IPS-20b (cell line): ENCODE data around the gene DOK6.

ENCODE experiments used
- H3K27ac ChIP-seq: one replicate; pipeline ENCODE4 v1.5.1; 2013; ENCODE audit warnings: low read length
- H3K27me3 ChIP-seq: 2 replicates; pipeline ENCODE4 v1.6.1; 2013; ENCODE audit warnings: mild to moderate bottlenecking, low read length, inconsistent platforms; ENCODE audit not compliant: insufficient read depth
- H3K36me3 ChIP-seq: 2 replicates; pipeline ENCODE4 v1.6.1; 2013; ENCODE audit warnings: low read depth, mild to moderate bottlenecking, inconsistent platforms, low read length, moderate library complexity; ENCODE audit not compliant: insufficient read depth
- H3K4me1 ChIP-seq: 2 replicates; pipeline ENCODE4 v1.6.1; 2013; ENCODE audit warnings: mild to moderate bottlenecking, control low read depth, inconsistent platforms, low read length, moderate library complexity; ENCODE audit not compliant: insufficient read depth
- H3K4me3 ChIP-seq: 2 replicates; pipeline ENCODE4 v1.5.1; 2013; ENCODE audit warnings: mild to moderate bottlenecking, low read length, inconsistent platforms
- H3K9ac ChIP-seq: 2 replicates; pipeline ENCODE4 v1.6.1; 2013; ENCODE audit warnings: low read depth, mild to moderate bottlenecking, inconsistent platforms, low read length, moderate library complexity
- H3K9me3 ChIP-seq: 2 replicates; pipeline ENCODE4 v1.6.1; 2013; ENCODE audit warnings: mild to moderate bottlenecking, low read depth, low read length, inconsistent platforms; ENCODE audit not compliant: insufficient read depth

DOK6 gene

GRCh38 chr18:69784815-69785214 lies 384.1 kb downstream of the DOK6 start:
- Histone ChIP-seq H3K4me3 (no peak overlapping the region), H3K27me3 (no peaks in the 10 kb centered on the region), H3K27ac (no peak overlapping the region), H3K36me3 (no peaks in the 10 kb centered on the region), H3K4me1 (no peaks in the 10 kb centered on the region), H3K9ac (no peak overlapping the region), H3K9me3 (no peaks in the 10 kb centered on the region)

- no peak overlapping the region for H3K27ac ChIP-seq
- no peak overlapping the region for H3K4me3 ChIP-seq
- no peaks in the 10 kb centered on the region for H3K9me3 ChIP-seq
- no peaks in the 10 kb centered on the region for H3K27me3 ChIP-seq
- no peak overlapping the region for H3K9ac ChIP-seq
- no peaks in the 10 kb centered on the region for H3K36me3 ChIP-seq
- H3K4me1 ChIP-seq: no peaks in the 10 kb centered on the region
These were observed 384.8 kb downstream of the DOK6 start for GRCh38 chr18:69785466-69785865.

GRCh38 chr18:69786427-69786826 lies 385.7 kb downstream of the DOK6 start:
- no peaks in the 10 kb centered on the region for H3K36me3 ChIP-seq
- no peak overlapping the region for H3K27ac ChIP-seq
- H3K27me3 ChIP-seq: no peaks in the 10 kb centered on the region
- no peaks in the 10 kb centered on the region for H3K9me3 ChIP-seq
- no peaks in the 10 kb centered on the region for H3K4me1 ChIP-seq
- H3K9ac ChIP-seq: no peak overlapping the region
- no peak overlapping the region for H3K4me3 ChIP-seq

GRCh38 chr18:69787825-69788547 lies 387.3 kb downstream of the DOK6 start:
- Histone ChIP-seq H3K4me3 (no peak overlapping the region), H3K4me1 (no peaks in the 10 kb centered on the region), H3K9me3 (no peaks in the 10 kb centered on the region), H3K27ac (no peak overlapping the region), H3K9ac (no peak overlapping the region), H3K36me3 (no peaks in the 10 kb centered on the region), H3K27me3 (no peaks in the 10 kb centered on the region)

GRCh38 chr18:69789794-69790193 lies 389.1 kb downstream of the DOK6 start:
- Histone ChIP-seq H3K27me3 (no peaks in the 10 kb centered on the region), H3K9me3 (no peaks in the 10 kb centered on the region), H3K9ac (no peak overlapping the region), H3K36me3 (no peaks in the 10 kb centered on the region), H3K27ac (no peak overlapping the region), H3K4me3 (no peak overlapping the region), H3K4me1 (no peaks in the 10 kb centered on the region)

- H3K9me3 ChIP-seq: no peaks in the 10 kb centered on the region
- no peaks in the 10 kb centered on the region for H3K36me3 ChIP-seq
- no peaks in the 10 kb centered on the region for H3K4me1 ChIP-seq
- H3K27me3 ChIP-seq: no peaks in the 10 kb centered on the region
- no peak overlapping the region for H3K27ac ChIP-seq
- H3K4me3 ChIP-seq: no peak overlapping the region
- no peak overlapping the region for H3K9ac ChIP-seq
These were observed 390.0 kb downstream of the DOK6 start for GRCh38 chr18:69790649-69791048.

- H3K27me3 ChIP-seq: no peaks in the 10 kb centered on the region
- H3K4me3 ChIP-seq: no peak overlapping the region
- no peak overlapping the region; the same call in 1 of the 2 replicates for H3K9ac ChIP-seq
- no peaks in the 10 kb centered on the region for H3K9me3 ChIP-seq
- H3K36me3 ChIP-seq: no peaks in the 10 kb centered on the region
- H3K4me1 ChIP-seq: no peaks in the 10 kb centered on the region
- no peak overlapping the region for H3K27ac ChIP-seq
These were observed 395.1 kb downstream of the DOK6 start for GRCh38 chr18:69795791-69796190.

GRCh38 chr18:69804776-69805501 lies 404.3 kb downstream of the DOK6 start:
- Histone ChIP-seq H3K9me3 (no peaks in the 10 kb centered on the region), H3K36me3 (no peaks in the 10 kb centered on the region), H3K4me3 (no peak overlapping the region), H3K27me3 (no peaks in the 10 kb centered on the region), H3K4me1 (no peaks in the 10 kb centered on the region), H3K9ac (no peak overlapping the region), H3K27ac (no peak overlapping the region)

- H3K27me3 ChIP-seq: no peaks in the 10 kb centered on the region
These were observed 407.7 kb downstream of the DOK6 start for GRCh38 chr18:69808399-69808798.

GRCh38 chr18:69813559-69813958 lies 412.9 kb downstream of the DOK6 start:
- H3K27ac ChIP-seq: no peak overlapping the region
- H3K27me3 ChIP-seq: no peaks in the 10 kb centered on the region
- H3K4me1 ChIP-seq: no peaks in the 10 kb centered on the region
- no peak overlapping the region for H3K9ac ChIP-seq
- no peak overlapping the region for H3K4me3 ChIP-seq
- H3K36me3 ChIP-seq: no peaks in the 10 kb centered on the region
- H3K9me3 ChIP-seq: peaks cover 3% of the 10 kb centered on the region; the same call in 1 of the 2 replicates

More at GRCh38 chr18:69808399-69808798, 407.7 kb downstream of the DOK6 start:
- Histone ChIP-seq H3K9ac (no peak overlapping the region), H3K4me3 (no peak overlapping the region), H3K36me3 (no peaks in the 10 kb centered on the region), H3K4me1 (no peaks in the 10 kb centered on the region), H3K27ac (no peak overlapping the region), H3K9me3 (no peaks in the 10 kb centered on the region)

- no peak overlapping the region for H3K27ac ChIP-seq
- H3K27me3 ChIP-seq: no peaks in the 10 kb centered on the region
- no peaks in the 10 kb centered on the region for H3K4me1 ChIP-seq
- no peak overlapping the region for H3K9ac ChIP-seq
- peaks cover 3% of the 10 kb centered on the region; the same call in 1 of the 2 replicates for H3K9me3 ChIP-seq
- no peak overlapping the region for H3K4me3 ChIP-seq
- no peaks in the 10 kb centered on the region for H3K36me3 ChIP-seq
These were observed 414.2 kb downstream of the DOK6 start for GRCh38 chr18:69814861-69815385.
